ENCODE measurements around the gene OTP.

OTP gene

GRCh38 chr5:77637998-77638762 lies at the start of gene OTP:
OTP (minus strand) TSS chr5:77638713; CDS start chr5:77638549, 164 bp downstream.
- no peak for DNase-seq (ENCODE audit: low spot score)

GRCh38 chr5:77683171-77683732 lies 44.7 kb upstream of the OTP start:
- no peak for DNase-seq (ENCODE audit: low spot score)

- no peak for DNase-seq (ENCODE audit: low spot score)
Observed at GRCh38 chr5:77670526-77670925, 32.0 kb upstream of the OTP start.

GRCh38 chr5:77669677-77670076 lies 31.2 kb upstream of the OTP start:
- DNase-seq (ENCODE audit: low spot score) = no peak

- peak; percentile 45 for DNase-seq (ENCODE audit: low spot score)
Observed at GRCh38 chr5:77663090-77663863, 24.8 kb upstream of the OTP start.

GRCh38 chr5:77662635-77663034 lies 24.1 kb upstream of the OTP start:
- no peak for DNase-seq (ENCODE audit: low spot score)

GRCh38 chr5:77658662-77659061 lies 20.1 kb upstream of the OTP start:
- no peak for DNase-seq (ENCODE audit: low spot score)

- no peak for DNase-seq (ENCODE audit: low spot score)
Observed at GRCh38 chr5:77651343-77651742, 12.8 kb upstream of the OTP start.

GRCh38 chr5:77650686-77651085 lies 12.2 kb upstream of the OTP start:
- no peak for DNase-seq (ENCODE audit: low spot score)

- no peak for DNase-seq (ENCODE audit: low spot score)
Observed at GRCh38 chr5:77649776-77650175, 11.3 kb upstream of the OTP start.

- no peak for DNase-seq (ENCODE audit: low spot score)
Observed at GRCh38 chr5:77645995-77646639, 7.6 kb upstream of the OTP start.

- peak; percentile 43 for DNase-seq (ENCODE audit: low spot score)
Observed at GRCh38 chr5:77645158-77645994, 6.9 kb upstream of the OTP start.

GRCh38 chr5:77644371-77645157 lies 6.1 kb upstream of the OTP start:
- DNase-seq (ENCODE audit: low spot score) = no peak

- DNase-seq (ENCODE audit: low spot score) = no peak
Observed at GRCh38 chr5:77643654-77644370, 5.3 kb upstream of the OTP start.

- no peak for DNase-seq (ENCODE audit: low spot score)
Observed at GRCh38 chr5:77642738-77643653, 4.5 kb upstream of the OTP start.

GRCh38 chr5:77641963-77642737 lies 3.6 kb upstream of the OTP start:
- DNase-seq (ENCODE audit: low spot score) = no peak

- DNase-seq (ENCODE audit: low spot score) = no peak
Observed at GRCh38 chr5:77641397-77641943, 3.0 kb upstream of the OTP start.

All from AG08395 (cell line).